IMR-90 (cell line): Measurements from ENCODE around the gene LRRC73. TPM values are rescaled to one million over a fixed set of nuclear protein-coding genes. Genes with fewer than 3 reads are reported as not detected.

Experiments
- ATAC-seq: fragments of 200-7000 bp; cut with Tn5 transposase; 2 replicates; pipeline ENCODE4 v1.9.1; 2020; ENCODE audit warnings: low read depth, mild to moderate bottlenecking, moderate library complexity
- BruUV-seq: library from RNA; stranded (reverse); fragments of 400-500 nt; replicated peaks from 2 replicates; lab custom pipeline; 2021; lab: Mats Ljungman, UMichigan
- CTCF ChIA-PET: fragments of 300-600 bp; formaldehyde crosslinking; extraction: SDS; loops from one replicate; lab custom pipeline; 2021; ENCODE audit warnings: antibody characterized with exemption; lab: Yijun Ruan, JAX
- POLR2A ChIA-PET: fragments of 300-600 bp; sonication (Branson Sonifier 250); formaldehyde crosslinking; loops from one replicate; lab custom pipeline; 2022; ENCODE audit warnings: antibody characterized with exemption; ENCODE audit not compliant: unreplicated experiment; lab: Charles Lee
- DNase-seq: peaks from one replicate; pipeline ENCODE4 v3.0.0; 2013
- H2AFZ ChIP-seq: replicated peaks from 2 replicates; pipeline ENCODE3; 2013; ENCODE audit warnings: low read length, mild to moderate bottlenecking; ENCODE audit not compliant: poor library complexity
- H2AK5ac ChIP-seq: 2 replicates; pipeline ENCODE4 v1.6.1; 2013; ENCODE audit warnings: low read depth, low read length, inconsistent platforms
- H2AK9ac ChIP-seq: replicated peaks from 2 replicates; pipeline ENCODE3; 2013; ENCODE audit warnings: mild to moderate bottlenecking, low read depth, low read length, moderate library complexity; ENCODE audit not compliant: poor library complexity
- H2BK120ac ChIP-seq: 2 replicates; pipeline ENCODE4 v1.6.1; 2013; ENCODE audit warnings: low read depth, low read length, inconsistent platforms
- H2BK15ac ChIP-seq: 3 replicates; pipeline ENCODE4 v1.6.1; 2013; ENCODE audit warnings: low read depth, low read length, inconsistent platforms
- H2BK20ac ChIP-seq: 2 replicates; pipeline ENCODE4 v1.6.1; 2013; ENCODE audit warnings: low read depth, mild to moderate bottlenecking, inconsistent platforms, low read length, moderate library complexity
- H2BK5ac ChIP-seq: 2 replicates; pipeline ENCODE4 v1.6.1; 2013; ENCODE audit warnings: mild to moderate bottlenecking, low read depth, low read length, inconsistent platforms; ENCODE audit not compliant: poor library complexity, severe bottlenecking
- H3K14ac ChIP-seq: replicated peaks from 2 replicates; pipeline ENCODE4 v1.6.1; 2013; ENCODE audit warnings: low read depth, low read length, inconsistent platforms
- H3K18ac ChIP-seq: 2 replicates; pipeline ENCODE4 v1.6.1; 2013; ENCODE audit warnings: low read depth, low read length, control low read depth
- H3K23ac ChIP-seq: 2 replicates; pipeline ENCODE4 v1.6.1; 2013; ENCODE audit warnings: low read depth, low read length, inconsistent platforms
- H3K27ac ChIP-seq: 2 replicates; pipeline ENCODE4 v1.5.1; 2013; ENCODE audit warnings: mild to moderate bottlenecking, control low read depth, low read length; ENCODE audit not compliant: insufficient read depth
- H3K27me3 ChIP-seq: 2 replicates; pipeline ENCODE4 v1.6.1; 2013; ENCODE audit warnings: low read length; ENCODE audit not compliant: control insufficient read depth, insufficient read depth
- H3K36me3 ChIP-seq: 2 replicates; pipeline ENCODE4 v1.6.1; 2013; ENCODE audit warnings: low read length, mixed read lengths; ENCODE audit not compliant: control insufficient read depth, insufficient read depth
- H3K4ac ChIP-seq: 2 replicates; pipeline ENCODE4 v1.6.1; 2013; ENCODE audit warnings: low read depth, low read length, inconsistent platforms
- H3K4me1 ChIP-seq: 2 replicates; pipeline ENCODE4 v1.6.1; 2013; ENCODE audit warnings: low read length, mixed read lengths; ENCODE audit not compliant: control insufficient read depth, insufficient read depth
- H3K4me2 ChIP-seq: 2 replicates; pipeline ENCODE4 v1.6.1; 2013; ENCODE audit warnings: low read depth, mild to moderate bottlenecking, control low read depth, low read length, moderate library complexity
- H3K4me3 ChIP-seq: 2 replicates; pipeline ENCODE4 v1.5.1; 2013; ENCODE audit warnings: low read depth, mild to moderate bottlenecking, control low read depth, low read length, moderate library complexity; ENCODE audit not compliant: insufficient read depth
- H3K56ac ChIP-seq: 2 replicates; pipeline ENCODE4 v1.6.1; 2013; ENCODE audit warnings: low read length, inconsistent platforms; ENCODE audit not compliant: insufficient read depth; ENCODE audit errors: extremely low read depth
- H3K79me1 ChIP-seq, 2 experiments: 2 replicates each; pipeline ENCODE4 v1.6.1; 2013; ENCODE audit warnings: low read length in 2 of 2, inconsistent platforms in 1 of 2, low read depth in 1 of 2
- H3K9ac ChIP-seq: 2 replicates; pipeline ENCODE4 v1.6.1; 2013; ENCODE audit warnings: low read depth, low read length, control low read depth
- H3K9me1 ChIP-seq: 2 replicates; pipeline ENCODE4 v1.6.1; 2013; ENCODE audit warnings: low read length, inconsistent platforms; ENCODE audit not compliant: insufficient read depth
- H3K9me3 ChIP-seq: 2 replicates; pipeline ENCODE4 v1.6.1; 2013; ENCODE audit warnings: low read length; ENCODE audit not compliant: control insufficient read depth, insufficient read depth
- H4K20me1 ChIP-seq: 2 replicates; pipeline ENCODE4 v1.6.1; 2013; ENCODE audit warnings: low read length, inconsistent platforms; ENCODE audit not compliant: insufficient read depth
- H4K5ac ChIP-seq: 2 replicates; pipeline ENCODE4 v1.6.1; 2013; ENCODE audit warnings: mild to moderate bottlenecking, low read depth, low read length, control low read depth
- H4K8ac ChIP-seq, 2 experiments: 2 replicates each; pipeline ENCODE4 v1.6.1; 2013; ENCODE audit warnings: low read depth in 2 of 2, low read length in 2 of 2, control low read depth in 1 of 2, inconsistent platforms in 1 of 2
- H4K91ac ChIP-seq: 2 replicates; pipeline ENCODE4 v1.6.1; 2013; ENCODE audit warnings: low read depth, low read length, inconsistent platforms; ENCODE audit not compliant: insufficient read depth
- BHLHE40 ChIP-seq: fragments of 150-350 bp; IDR thresholded peaks from 2 replicates; pipeline ENCODE4 v1.6.1; 2016; ENCODE audit warnings: mild to moderate bottlenecking, low read depth, low read length
- CEBPB ChIP-seq: IDR thresholded peaks from 2 replicates; pipeline ENCODE4 v1.6.1; 2012; ENCODE audit warnings: low read depth, low read length, improper control_type of control experiment
- POLR2A ChIP-seq: IDR thresholded peaks from 2 replicates; pipeline ENCODE4 v1.6.1; 2012; ENCODE audit warnings: mild to moderate bottlenecking, low read depth, low read length
- SMC3 ChIP-seq: fragments of 150-350 bp; IDR thresholded peaks from 2 replicates; pipeline ENCODE4 v1.6.1; 2016; ENCODE audit warnings: low read depth, mild to moderate bottlenecking, antibody characterized with exemption, low read length, moderate library complexity
- WGBS, 2 experiments: methylation state at CpG; one replicate each; pipeline versions ENCODE4 v1.1.5 to v1.1.7; 2013; ENCODE audit warnings: missing lambda C conversion rate in 2 of 2; ENCODE audit not compliant: insufficient read length in 1 of 2; ENCODE audit errors: extremely low coverage in 2 of 2; 5-methylcytosine and 5-hydroxymethylcytosine counted together
- dilution Hi-C: fragments of 300-500 bp; cut with HindIII; formaldehyde crosslinking; loops from one replicate; pipeline ENCODE4 v1.14.3; 2018; ENCODE audit warnings: low sequenced_read_pairs; ENCODE audit not compliant: unreplicated experiment
- in situ Hi-C: fragments of 300-500 bp; cut with MboI; formaldehyde crosslinking; loops from 3 replicates; pipeline ENCODE4 v1.14.3; 2019; ENCODE audit warnings: low sequenced_read_pairs, inconsistent platforms, mixed read lengths
- intact Hi-C: fragments of 100-400 bp; cut with micrococcal nuclease; formaldehyde crosslinking; loops from 2 replicates; pipeline ENCODE4 v1.10.0; 2022
- polyA plus RNA-seq, 3 experiments: library from polyadenylated mRNA; depleted of rRNA; stranded (reverse); fragments of >200 nt; gene quantifications; 2 replicates each; pipeline ENCODE4 v1.2.3, GENCODE V29; 2012; ENCODE audit warnings: low replicate concordance in 1 of 3
- total RNA-seq: library from RNA; depleted of rRNA; stranded (reverse); fragments of >200 nt; gene quantifications from 2 replicates; pipeline ENCODE4 v1.2.3, GENCODE V29; 2012

LRRC73 gene
- total and polyA plus RNA-seq, 2 of the 4 experiments (the other 2 are of a cell fraction), result under 0.01 to 0.31 TPM

- no peak overlapping the region for H3K9ac ChIP-seq
- no peak overlapping the region for H2AK5ac ChIP-seq
- H4K5ac ChIP-seq, result no peak overlapping the region
- dilution Hi-C loops, result no loop called here
- H2BK20ac ChIP-seq, result no peak overlapping the region
- H2BK120ac ChIP-seq, result no peak overlapping the region
- no peak overlapping the region for H4K91ac ChIP-seq
- no peaks in the 10 kb centered on the region for H3K9me3 ChIP-seq
- H2AFZ ChIP-seq, result no peak overlapping the region
- peaks cover 32% of the 10 kb centered on the region for H3K9me1 ChIP-seq
- TF ChIP-seq BHLHE40 (no peak), CEBPB (peak; percentile 57; the same call in 1 of the 2 replicates), SMC3 (no peak), POLR2A (no peak)
- no peak overlapping the region for H2BK5ac ChIP-seq
- ATAC-seq (no peak), DNase-seq (no peak)
- BruUV-seq, result no TSS peak
- no peak overlapping the region for H4K8ac ChIP-seq
- no peaks in the 10 kb centered on the region for H3K27me3 ChIP-seq
- H3K23ac ChIP-seq, result no peak overlapping the region
- H3K18ac ChIP-seq, result no peak overlapping the region
- no peak overlapping the region for H3K56ac ChIP-seq
- H3K14ac ChIP-seq, result no peak overlapping the region
- no CpG with 5 or more reads among the region's 2 CpGs for WGBS, 2 experiments
- H3K27ac ChIP-seq, result no peak overlapping the region
- H3K36me3 ChIP-seq, result no peaks in the 10 kb centered on the region; the same call in 1 of the 2 replicates
- in situ Hi-C loops, result no loop called here
- H3K79me1 ChIP-seq, result peaks cover 52 to 70% of the 10 kb centered on the region in 2 experiments
- H3K4me3 ChIP-seq, result no peak overlapping the region
- H2AK9ac ChIP-seq, result no peak overlapping the region
- H3K4me2 ChIP-seq, result no peak overlapping the region
- ChIA-PET CTCF (interaction anchor here (0.7 kb wide), 2 partner anchors 14 to 485 kb away, joined by 3 to 5 read pairs; no protein-coding TSS in a partner anchor), POLR2A (interaction anchor here (0.7 to 1.0 kb wide), 3 partner anchors 11 to 487 kb away, joined by 4 to 18 read pairs (median 11); no protein-coding TSS in a partner anchor)
- no peak overlapping the region for H2BK15ac ChIP-seq
- intact Hi-C loops, result no loop called here
- no peak overlapping the region for H3K4ac ChIP-seq
- H4K20me1 ChIP-seq, result peaks cover 10% of the 10 kb centered on the region; the same call in 1 of the 2 replicates
- peaks cover 7% of the 10 kb centered on the region for H3K4me1 ChIP-seq
These were observed 29.1 kb downstream of the LRRC73 start for GRCh38 chr6:43481075-43481474.
